ENCODE data around the gene GNB1L.
"Not testable (repeated sequence)": the region's sequence is repeated elsewhere in the genome, so short reads cannot be mapped to it uniquely, and the experiment has no call there.

Gene GNB1L

DNA sequence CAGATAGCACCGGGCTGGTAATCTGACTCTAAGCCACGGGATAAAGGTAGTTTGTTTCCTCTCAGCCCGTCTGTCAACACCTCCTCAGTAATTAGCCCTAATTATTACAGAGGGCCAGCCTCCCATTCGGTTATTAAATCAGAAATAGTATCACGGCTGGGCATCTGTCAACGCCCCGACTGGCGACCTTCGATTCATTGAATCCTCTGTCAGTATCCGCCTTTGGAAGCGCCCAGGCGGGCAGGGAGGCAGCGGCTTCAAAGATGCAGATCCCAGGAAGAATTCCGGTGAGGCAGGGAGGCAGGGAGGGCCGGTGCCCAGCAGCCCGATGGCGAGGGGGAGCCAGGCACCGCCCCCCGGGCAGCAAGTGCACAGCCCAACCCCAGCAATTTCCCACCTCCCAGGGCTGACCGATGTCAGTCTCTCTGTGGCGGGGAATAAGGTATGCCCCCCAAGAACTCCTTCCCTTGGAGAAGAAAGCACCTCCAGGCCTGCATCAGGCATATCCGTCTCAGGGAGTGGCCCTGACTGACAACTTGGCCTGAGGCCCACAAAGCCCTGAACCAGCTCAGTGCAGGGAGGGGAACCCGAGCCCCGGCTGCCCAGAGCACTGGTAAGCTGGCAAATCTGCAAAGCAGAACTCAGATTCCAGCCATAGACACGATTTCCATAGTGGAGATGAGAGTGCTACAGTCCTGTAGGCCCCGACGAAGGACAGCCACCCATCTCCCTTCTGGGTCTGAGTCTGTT lies 11.4 kb downstream of the GNB1L start:
- DNase-seq (ENCODE audit: low read depth) = no peak

DNA sequence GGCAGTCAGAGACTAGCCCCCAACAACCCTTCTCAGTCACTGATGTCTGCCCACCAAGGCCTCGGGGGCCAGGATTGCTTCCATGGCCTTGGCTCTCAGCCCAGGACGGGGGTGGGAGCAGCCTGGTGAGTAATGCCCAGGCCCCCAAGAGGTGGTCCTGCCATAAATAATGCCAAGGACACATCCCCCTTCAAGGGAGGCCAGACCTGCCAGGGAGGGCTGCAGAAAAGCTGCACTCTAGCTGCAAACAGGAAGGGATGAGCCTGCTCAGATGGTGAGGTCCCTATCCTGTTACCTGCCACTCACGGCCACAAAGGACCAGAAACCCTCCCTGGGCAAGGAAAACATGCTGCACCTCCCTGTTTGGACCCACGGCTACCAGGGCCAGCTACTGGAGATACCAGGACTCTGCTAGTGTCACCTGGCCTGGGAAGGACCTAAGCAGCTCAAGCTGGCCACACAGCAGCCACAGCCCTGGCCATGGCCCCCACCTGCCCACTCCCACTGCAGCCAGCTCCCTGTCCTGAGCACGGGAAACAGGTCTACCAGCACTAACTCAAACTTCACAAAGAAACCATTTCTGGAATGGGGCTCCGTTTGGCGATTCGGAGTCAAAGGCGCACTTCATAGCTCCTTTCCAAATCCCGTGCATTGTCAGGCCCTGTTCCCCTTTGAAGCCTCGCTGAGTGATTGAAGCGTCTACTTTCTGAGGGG lies 12.1 kb downstream of the GNB1L start:
- DNase-seq (ENCODE audit: low read depth) = no peak

DNA sequence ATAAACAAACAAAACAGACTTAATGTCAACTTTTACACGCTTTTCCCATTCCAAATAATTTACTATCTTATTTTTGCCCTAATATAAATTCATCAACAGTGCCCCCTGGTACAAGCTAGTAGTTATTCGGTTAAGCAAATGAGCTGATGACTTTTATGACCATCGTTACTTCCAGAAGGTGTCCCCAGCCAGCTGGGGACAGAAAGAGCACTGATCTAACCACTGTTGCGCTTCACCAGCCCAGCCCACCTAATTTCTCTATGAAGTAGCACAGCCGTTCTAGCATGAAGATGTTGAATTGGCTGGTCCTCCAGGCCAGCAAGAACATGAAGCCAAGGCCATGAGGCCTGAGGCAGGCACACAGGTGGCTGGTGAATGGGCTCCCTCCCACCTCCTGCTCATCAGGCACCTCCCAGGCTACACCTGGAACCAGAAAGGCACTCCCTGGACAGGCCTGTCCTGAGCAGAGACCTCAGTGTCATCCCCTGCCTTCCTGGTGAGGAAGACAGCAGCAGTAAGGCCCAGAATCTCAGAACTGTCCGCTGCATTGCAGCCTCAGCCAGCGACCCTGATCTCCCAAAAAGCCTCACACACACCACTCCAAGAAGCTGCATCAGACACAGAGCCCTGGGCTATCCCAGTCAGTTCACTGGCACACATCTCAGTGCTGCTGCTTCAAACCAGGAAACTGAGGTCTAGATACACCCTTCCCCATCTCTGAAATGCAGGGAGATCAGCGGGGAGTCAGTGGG lies 12.9 kb downstream of the GNB1L start:
- no peak for DNase-seq (ENCODE audit: low read depth)

DNA sequence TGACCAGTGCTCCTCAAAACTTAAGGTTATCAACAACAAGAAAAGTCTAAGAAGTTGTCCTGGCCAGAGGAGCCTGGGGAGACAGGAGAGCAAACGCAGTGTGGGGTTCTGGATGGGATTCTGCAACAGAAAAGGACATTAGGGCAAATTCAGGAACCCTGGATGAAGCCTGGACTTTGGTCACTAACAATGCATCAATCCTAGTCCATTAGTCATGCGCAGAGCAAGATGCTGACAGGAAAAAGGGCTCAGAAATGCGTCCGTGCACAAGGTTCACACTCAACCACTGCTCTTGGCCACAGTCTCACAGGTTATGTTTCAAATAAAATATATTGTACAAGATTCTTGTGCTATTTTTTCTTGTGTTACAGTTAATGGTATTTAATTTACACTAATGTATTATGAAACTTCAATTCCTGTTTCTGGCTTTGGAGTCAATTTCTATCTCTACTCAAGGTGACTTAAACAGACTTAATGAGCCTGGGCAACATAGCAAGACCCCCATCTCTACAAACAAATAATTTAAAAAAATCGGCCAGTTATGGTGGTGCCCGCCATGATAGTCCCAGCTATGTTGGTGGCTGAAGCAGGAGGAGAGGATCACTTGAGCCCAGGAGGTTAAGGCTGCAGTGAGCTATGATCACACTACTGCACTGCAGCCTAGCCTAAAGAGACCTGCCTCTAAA lies 13.6 kb downstream of the GNB1L start:
- DNase-seq (ENCODE audit: low read depth) = no peak

DNA sequence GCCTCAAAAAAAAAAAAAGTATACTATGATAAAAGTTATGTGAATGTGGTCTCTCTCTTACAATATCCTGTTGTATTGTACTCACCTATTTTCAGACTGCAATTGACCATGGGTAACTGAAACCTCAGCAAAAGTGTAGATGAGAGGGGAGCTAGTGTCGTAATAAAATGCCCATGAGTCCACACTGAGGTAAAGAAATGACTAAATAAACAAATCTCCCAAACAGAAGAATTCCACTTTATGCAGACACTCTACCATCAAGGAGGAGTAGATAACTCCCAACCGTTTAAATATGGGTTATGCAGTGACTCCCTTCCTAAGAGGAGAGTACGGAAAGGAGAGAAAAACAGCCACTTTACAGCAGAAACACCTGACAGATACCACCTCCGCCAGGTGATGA lies 14.6 kb downstream of the GNB1L start:
- no peak for DNase-seq (ENCODE audit: low read depth)

DNA sequence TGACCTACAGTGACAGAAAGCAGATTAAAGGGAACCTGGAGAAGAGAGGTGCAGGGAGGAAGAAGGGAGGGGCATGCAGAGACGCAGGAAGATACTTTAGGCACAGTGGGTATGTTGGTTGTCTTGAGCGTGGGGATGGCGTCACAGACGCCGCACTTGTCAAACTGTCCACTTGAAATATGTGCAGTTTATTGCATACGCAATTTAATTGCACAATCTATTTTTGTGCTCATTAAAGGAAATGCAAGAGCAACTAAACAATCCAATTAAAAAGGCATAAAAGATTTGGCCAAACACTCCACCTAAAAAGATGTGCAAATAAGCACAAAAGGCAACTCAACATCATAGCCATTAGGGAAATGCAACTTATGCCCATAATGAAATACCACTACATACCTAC lies 16.8 kb downstream of the GNB1L start:
- DNase-seq (ENCODE audit: low read depth) = no peak

DNA sequence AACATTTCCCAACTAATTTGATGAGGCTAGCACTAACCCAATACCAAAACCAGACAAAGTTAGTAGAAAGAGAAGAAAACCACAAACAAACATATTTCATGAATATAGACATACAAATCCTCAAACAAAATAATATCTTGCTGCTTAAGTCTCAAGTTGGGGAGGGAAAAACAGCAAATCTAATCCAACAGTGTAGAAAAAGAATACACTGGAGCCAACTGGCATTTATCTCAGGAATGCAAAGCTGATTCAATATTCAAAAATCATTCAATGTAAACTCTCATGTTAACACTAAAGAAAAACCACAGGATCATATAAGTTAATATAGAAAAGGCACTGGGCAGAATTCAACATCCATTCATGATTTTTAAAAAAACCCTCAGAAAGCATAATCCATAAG lies 18.2 kb downstream of the GNB1L start:
- DNase-seq (ENCODE audit: low read depth) = no peak

DNA sequence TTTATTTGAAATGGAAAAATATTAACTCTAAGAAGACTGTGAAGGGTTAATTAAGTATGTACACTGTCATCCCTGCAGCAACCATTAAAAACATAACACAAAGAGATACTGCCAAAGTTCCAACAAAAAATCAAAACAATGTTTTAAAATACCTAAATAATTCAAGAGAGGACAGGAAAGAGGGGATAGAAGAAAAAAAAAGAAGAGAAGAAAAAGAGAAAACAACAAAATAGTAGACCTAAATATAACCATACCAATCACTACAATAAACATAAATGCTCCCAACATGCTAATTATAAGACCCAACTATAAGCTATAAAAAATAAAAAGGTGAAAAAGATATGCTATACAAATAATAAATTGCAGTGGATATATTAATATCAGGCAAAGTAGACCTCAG lies 20.1 kb downstream of the GNB1L start:
- DNase-seq (ENCODE audit: low read depth) = no peak

DNA sequence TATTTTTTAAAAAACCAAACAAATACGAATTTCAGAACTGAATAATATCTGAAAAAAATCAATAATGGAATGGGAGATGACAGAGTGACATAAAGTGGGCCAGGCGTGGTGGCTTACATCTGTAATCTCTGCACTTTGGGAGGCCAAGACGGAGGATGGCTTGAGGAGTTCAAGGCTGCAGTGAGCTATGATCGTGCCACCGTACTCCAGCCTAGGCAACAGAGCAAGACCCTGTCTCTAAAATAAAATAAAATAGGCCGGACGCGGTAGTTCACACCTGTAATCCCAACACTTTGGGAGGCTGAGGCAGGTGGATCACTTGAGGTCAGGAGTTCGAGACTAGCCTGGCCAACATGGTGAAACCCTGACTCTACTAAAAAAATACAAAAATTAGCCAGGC lies 21.3 kb downstream of the GNB1L start:
- not testable (repeated sequence) for DNase-seq (ENCODE audit: low read depth)

DNA sequence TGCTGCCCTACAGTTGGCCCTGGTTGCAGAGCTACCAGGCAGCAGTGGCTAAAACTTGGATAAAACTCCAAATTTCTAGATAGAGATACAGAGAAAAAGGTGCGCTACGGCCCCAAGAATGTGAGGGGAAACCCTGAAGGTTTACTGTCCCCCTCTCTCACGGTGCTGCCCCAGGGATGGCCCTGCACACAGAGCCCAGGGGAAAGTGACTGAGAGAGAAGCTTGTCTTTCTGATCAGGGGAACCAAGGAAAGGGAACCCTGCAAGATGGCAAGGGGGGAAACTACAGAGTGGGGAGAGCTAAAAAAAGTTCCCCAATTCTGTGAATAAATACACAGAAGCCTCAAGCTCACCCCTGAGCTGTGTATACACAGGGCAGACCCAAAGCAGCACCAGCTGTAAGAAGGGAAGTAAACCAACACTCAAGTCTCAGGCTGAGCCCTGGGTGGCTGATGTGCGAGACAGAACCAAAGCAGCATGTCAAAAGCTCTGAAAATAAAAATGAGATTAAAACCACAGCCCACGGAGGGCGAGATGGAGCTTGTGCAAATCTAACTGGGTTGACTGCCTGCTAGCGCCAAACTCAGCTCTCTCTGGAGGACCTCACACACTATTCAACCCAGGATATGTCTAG lies 22.1 kb downstream of the GNB1L start:
- DNase-seq (ENCODE audit: low read depth) = no peak

DNA sequence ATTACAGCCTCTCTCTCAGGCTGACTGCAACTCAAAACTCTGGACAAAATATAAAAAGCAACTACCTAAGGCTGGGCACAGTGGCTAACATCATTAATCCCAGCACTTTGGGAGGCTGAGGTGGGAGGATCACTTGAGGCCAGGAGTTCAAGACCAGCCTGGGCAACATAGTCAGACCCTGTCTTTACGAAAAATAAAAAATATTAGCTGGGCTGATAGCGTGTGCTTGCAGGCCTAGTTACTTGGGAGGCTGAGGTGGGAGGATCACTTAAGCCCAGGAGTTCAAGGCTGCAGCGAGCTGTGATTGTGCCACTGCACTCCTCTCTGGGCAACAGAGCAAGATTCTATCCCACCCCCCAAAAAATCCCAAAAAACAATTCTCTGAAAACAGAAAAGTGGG lies 22.7 kb downstream of the GNB1L start:
- DNase-seq (ENCODE audit: low read depth) = not testable (repeated sequence)

DNA sequence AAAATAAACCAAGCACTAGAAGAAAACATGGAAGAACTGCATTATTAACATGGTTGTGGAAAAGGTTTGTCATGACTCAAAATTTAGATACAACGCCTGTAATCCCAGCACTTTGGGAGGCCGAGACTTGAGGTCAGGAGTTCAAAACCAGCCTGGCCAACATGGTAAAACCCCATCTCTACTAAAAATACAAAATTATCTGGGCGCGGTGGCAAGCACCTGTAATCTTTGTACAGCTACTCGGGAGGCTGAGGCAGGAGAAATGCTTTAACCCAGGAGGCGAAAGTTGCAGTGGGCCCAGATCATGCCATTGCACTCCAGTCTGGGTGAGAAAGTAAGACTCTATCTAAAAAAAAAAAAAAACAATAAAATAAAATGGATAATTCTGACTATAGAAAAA lies 23.7 kb downstream of the GNB1L start:
- no peak for DNase-seq (ENCODE audit: low read depth)

DNA sequence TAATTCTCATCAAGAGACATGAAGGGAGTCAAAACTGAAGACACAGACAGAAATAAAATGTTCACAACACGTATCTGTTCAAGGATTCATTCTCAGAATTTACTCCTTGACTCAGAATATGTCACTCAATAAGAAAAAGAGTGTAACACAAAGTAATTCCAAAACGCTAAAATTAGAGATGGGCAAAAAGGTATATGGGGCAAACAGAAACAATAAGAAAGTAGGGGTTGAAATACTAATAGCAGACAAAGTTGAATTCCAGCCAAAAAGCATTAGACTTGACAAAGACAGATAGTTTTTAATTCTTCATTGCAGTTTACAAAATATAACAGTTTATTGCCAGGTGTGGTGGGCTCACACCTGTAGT lies 26.7 kb downstream of the GNB1L start:
- no peak for DNase-seq (ENCODE audit: low read depth)

DNA sequence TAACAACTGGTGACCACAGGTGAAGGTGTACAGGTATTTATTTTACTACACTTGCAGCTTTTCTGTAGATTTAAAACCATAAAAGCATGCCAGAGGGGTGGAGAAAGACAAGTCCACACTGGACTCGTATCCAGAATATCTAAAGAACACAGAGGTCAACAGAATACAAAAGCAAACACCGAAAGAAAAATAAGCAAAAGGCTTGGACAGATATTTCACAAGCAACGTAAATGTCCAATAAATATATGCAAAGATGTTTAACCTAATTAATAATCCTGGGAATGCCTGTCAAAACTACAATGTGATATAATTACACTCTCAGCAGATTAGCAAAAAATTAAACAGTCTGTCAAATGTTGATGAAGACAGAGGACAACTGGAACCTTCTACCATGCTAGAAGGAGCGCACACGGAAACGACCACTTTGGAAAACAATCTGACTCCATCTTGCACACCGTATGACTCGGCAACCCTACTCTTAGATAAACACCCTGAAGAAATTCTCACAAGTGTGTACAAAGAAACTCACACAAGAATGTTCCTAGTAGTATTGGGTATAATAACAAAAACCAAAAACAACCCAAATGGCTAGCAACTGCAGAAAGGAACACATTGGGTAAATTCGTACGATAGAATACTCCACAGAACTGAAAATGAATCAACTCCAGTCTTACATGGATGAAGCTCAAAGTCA lies 27.2 kb downstream of the GNB1L start:
- DNase-seq (ENCODE audit: low read depth) = no peak

DNA sequence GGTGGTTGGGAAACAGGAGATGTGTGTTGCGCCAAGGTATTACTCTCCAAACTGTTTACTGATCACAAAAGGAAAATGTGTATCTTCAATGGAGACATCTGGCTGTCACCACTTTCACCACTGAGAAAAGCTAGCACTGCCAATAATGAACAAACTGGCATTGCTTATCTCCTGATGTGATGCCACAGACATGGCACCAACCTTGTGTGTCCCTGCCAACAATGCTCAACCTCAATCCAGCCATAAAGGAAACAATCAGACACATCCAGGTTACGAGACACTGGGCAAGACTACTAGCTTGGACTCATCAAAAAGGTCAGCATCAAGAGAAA lies 28.1 kb downstream of the GNB1L start:
- no peak for DNase-seq (ENCODE audit: low read depth)

DNA sequence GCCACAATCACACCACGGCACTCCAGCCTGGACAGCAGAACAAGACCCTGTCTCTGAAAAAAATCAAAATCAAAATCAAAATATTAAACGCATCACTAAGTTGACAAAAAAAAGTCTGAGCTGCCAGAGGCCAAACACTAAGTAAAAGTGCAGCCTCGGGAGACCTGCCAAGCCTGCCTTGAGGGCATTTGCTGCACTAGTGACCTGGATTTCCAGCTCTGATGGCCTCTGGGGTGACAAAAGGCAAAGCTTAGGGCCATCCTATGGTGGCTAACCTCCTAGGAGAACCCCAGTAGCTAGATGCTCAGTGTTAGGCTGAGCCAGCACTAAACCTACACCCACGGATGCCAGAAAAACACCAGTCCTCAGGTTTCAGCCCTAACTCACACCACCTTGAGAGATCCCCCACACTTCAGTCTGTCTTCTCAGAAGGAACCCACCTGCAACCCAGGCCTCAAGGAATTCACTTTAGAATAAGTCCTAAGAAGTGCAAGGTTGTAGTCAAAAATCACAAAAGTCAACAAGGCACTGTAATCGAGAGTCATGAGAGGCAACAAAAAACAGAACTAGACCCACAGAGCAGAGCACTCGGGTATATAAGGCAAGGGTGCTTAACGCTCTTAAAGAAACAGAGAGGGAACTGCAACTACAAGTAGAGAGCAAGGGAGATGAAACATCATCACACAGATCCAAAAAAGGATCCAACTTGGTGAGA lies 28.6 kb downstream of the GNB1L start:
- no peak for DNase-seq (ENCODE audit: low read depth)

DNA sequence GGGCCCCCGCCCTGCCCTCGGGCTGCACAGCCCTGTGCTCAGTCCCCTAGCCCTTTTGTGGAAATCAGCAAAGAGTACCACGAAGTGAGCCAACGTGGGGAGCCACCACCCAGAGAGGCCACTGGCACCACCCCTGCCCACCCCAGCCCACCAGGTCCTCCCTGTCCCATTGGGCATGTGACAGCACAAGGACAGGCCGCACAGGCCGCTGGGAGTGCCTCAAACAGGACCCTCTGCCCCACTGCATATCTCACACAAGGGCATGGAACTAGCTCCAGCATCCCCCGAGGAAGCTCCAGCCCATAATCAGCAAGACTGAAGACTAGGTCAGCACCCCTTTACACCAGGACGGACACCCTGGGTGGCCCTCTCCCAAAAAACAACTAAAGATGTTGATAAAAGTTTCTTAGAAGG lies 29.7 kb downstream of the GNB1L start:
- no peak for DNase-seq (ENCODE audit: low read depth)

DNA sequence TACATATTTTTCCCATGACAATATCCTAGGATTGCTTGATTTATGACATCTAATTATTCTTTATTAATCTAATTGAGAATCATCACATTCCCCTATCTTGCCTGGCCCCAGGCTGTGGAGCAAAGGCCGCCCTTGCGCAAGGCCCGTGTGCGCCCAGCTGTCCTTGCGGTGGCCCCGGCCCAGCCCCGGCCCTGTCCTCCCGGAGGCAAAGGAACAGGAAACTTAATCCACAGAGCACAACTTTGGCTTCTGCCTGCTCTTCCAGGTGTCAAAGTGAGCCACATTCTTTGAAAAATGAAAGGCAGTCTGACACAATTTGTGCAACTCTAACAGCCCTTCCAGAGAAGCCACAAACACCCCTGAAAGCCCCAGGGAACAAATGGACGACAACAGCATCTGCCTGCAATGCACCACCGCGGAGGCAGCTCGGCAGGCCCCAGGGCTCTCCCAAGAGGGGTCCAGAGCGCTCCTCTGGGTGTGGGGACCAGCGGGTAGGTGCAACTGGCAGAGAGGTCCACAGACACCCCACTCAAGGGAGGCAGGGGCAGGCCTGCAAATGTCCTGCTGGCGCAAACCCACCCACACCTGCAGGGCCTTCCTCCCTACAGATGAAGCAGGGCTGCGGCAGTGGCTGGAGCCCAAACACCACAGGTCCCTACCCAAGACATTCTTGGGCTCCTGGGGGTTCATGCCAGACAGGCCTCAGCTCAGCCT lies 30.3 kb downstream of the GNB1L start:
- DNase-seq (ENCODE audit: low read depth) = no peak

DNA sequence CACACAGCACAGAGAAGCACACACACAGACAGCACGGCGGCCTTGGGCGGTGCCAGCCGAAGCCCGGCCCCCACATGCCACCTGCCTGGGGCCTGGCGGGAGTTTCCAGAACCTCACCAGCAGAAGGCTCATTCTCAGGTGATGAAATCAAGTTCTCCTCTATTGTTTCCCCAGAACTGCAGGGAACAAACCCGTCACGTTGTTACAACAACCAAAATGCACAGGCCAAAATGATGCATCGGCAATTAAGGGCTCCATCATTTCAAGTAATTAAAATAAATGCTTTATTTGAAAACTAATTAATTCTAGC lies 30.8 kb downstream of the GNB1L start:
- no peak for DNase-seq (ENCODE audit: low read depth)

DNA sequence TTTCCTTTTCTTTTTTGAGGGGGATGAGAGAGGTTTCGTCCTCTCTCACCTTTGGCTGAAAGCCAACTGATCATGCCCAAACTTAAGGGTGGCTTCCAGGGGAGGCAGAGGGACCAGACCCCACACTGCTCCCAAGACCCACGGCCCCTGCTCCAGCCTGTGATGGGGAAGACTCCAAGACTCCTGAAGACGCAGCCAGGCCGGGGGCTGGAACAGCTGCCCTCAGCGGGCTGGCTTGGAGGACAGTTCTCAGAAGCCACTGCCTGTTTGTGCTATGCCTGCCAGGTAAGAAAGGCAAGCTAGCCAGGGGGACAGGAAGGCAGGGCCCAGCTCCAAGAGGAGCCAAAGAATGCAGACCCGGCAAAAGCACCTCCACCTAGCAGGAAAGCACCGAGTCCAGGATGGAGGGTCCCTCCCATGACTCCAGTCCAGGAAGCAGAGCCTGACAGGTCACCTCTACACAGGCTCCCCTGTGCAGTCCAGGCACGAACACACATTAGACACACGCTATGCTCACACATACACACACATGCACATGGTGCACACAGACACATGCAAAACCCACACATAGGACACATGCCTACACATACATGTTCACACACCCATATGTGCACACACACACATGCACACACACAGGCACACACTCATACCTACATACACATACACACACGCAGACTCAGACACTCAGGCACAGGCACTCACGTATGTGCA lies 31.3 kb downstream of the GNB1L start:
- no peak for DNase-seq (ENCODE audit: low read depth)
